NOMO-1 treated with dmso at 0.1 percent for 144 hours (cell line): ENCODE results near the gene CYTL1.
"Not testable (repeated sequence)": the region's sequence is repeated elsewhere in the genome, so short reads cannot be mapped to it uniquely, and the experiment has no call there.

Experiments
- DNase-seq: peaks from one replicate; lab custom pipeline; 2025; ENCODE audit not compliant: unreplicated experiment; lab: John Stamatoyannopoulos, UW

The CYTL1 gene

GRCh38 chr4:5034206-5034605, 14.9 kb upstream of the CYTL1 start:
- DNase-seq: no peak

GRCh38 chr4:5033281-5033841, 14.1 kb upstream of the CYTL1 start:
- DNase-seq: no peak

GRCh38 chr4:5032813-5033212, 13.6 kb upstream of the CYTL1 start:
- no peak for DNase-seq

GRCh38 chr4:5030927-5031326, 11.7 kb upstream of the CYTL1 start:
- DNase-seq: no peak

GRCh38 chr4:5030221-5030620, 11.0 kb upstream of the CYTL1 start:
- no peak for DNase-seq

- no peak for DNase-seq
These were observed 10.2 kb upstream of the CYTL1 start for GRCh38 chr4:5029447-5029846.

GRCh38 chr4:5028480-5028879, 9.2 kb upstream of the CYTL1 start:
- DNase-seq: no peak

- DNase-seq: no peak
These were observed 8.1 kb upstream of the CYTL1 start for GRCh38 chr4:5027346-5027745.

- no peak for DNase-seq
These were observed 7.1 kb upstream of the CYTL1 start for GRCh38 chr4:5026371-5026770.

GRCh38 chr4:5024673-5025072, 5.4 kb upstream of the CYTL1 start:
- DNase-seq: no peak

- no peak for DNase-seq
These were observed 2.3 kb upstream of the CYTL1 start for GRCh38 chr4:5021546-5021945.

GRCh38 chr4:5020341-5020740, 1.1 kb upstream of the CYTL1 start:
- no peak for DNase-seq

GRCh38 chr4:5019796-5020195, 538 bp upstream of the CYTL1 start:
- DNase-seq: no peak

GRCh38 chr4:5018603-5019002, 655 bp downstream of the CYTL1 start:
- DNase-seq: no peak

- no peak for DNase-seq
These were observed 1.2 kb downstream of the CYTL1 start for GRCh38 chr4:5018096-5018495.

- no peak for DNase-seq
These were observed 5.1 kb downstream of the CYTL1 start for GRCh38 chr4:5014007-5014682.

- DNase-seq: no peak
These were observed 6.3 kb downstream of the CYTL1 start for GRCh38 chr4:5012958-5013357.

GRCh38 chr4:5012244-5012898, 6.9 kb downstream of the CYTL1 start:
- DNase-seq: no peak

GRCh38 chr4:5010984-5011383, 8.3 kb downstream of the CYTL1 start:
- DNase-seq: no peak

- DNase-seq: no peak
These were observed 9.5 kb downstream of the CYTL1 start for GRCh38 chr4:5009796-5010195.

- DNase-seq: not testable (repeated sequence)
These were observed 12.3 kb downstream of the CYTL1 start for GRCh38 chr4:5006932-5007331.

GRCh38 chr4:5004496-5004895, 14.8 kb downstream of the CYTL1 start:
- DNase-seq: no peak

GRCh38 chr4:5003918-5004317, 15.3 kb downstream of the CYTL1 start:
- no peak for DNase-seq
